CMK (cell line): ENCODE measurements around the gene URB1.
"Not testable (repeated sequence)": the region's sequence is repeated elsewhere in the genome, so short reads cannot be mapped to it uniquely, and the experiment has no call there.

ENCODE experiments used
- DNase-seq: peaks from one replicate; pipeline ENCODE4 v3.0.0-alpha.2; 2010; ENCODE audit warnings: low read depth

Gene URB1

DNA sequence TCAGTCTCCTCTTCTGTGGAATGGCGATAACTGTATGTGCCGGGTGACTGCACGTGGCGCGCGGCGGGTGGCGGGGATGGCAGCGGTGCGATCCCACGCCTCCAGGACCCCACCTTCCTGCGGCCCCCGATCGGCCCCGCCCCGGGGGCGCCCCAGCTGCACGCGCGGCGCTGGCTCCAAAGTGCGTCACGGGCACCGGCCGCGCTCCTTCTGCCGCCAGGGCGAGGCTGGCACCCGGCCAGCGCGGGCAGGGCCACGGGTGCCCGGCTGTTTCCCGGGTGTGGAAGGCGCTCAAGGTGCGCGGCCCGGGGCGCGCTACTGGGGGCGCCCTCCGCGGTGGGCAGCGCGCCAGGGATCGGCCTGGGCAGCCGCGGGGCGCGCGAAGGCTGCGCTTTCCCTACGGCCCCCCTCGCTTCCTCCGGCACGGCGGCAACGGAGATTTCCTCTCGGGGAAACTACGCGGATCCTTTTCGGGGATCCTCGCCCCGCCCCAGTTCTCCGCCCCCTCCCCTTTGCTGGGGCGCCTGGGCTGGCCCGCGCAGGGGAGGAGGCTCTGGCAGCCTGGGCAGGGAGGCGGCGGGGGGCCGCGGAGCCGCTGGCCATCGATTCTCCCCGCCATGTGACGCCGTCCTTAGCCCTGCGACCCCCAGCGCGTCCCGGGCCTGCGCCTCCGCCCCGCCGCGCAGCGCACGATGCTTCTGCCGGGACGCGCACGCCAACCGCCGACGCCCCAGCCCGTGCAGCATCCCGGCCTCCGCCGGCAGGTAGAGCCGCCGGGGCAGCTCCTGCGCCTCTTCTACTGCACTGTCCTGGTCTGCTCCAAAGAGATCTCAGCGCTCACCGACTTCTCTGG lies 19.6 kb upstream of the URB1 start, which contains the start of gene EVA1C:
EVA1C (plus strand) TSS at position 545 of the 853 bp plus-strand sequence; CDS start at position 693, 148 bp downstream.
- no peak for DNase-seq

DNA sequence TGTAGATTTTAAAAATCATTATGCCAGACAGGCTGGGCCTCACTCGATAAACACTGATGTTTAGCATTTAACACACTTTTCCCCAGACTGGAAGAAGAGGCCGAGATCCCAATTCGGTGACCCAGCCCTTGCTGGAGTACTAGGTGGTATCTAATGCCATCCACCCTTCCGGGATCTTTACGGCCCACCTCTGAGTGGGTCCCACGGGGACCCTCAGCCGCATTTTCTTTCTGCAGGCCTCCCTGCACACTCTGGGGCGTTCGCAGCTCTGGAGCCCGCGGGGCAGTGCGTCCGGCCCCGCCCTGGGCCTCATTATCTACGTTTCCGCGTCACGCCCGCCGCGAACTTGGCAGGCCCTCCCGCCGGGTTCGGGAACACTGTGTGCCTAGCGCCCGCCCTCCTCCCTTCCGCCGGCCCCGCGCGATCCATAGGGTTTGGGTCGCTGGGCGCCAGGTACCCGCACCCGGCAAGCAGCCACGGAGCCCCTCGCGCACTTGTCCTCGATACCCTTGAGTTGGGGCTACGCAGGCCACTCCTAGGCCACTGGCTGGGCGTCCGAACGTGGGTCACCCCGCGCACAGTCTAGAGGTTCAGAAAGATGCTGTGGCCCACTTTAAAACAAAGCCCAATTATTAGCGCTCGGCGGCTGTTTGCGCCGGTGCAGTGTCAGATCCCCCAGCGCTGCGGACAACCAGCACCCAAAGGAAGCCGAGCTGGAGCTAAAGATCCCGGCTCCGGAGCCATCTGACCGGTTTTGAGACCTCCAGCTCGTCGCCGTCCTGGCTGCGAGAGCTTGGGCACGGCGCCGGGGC lies 18.7 kb upstream of the URB1 start:
- DNase-seq, result no peak

DNA sequence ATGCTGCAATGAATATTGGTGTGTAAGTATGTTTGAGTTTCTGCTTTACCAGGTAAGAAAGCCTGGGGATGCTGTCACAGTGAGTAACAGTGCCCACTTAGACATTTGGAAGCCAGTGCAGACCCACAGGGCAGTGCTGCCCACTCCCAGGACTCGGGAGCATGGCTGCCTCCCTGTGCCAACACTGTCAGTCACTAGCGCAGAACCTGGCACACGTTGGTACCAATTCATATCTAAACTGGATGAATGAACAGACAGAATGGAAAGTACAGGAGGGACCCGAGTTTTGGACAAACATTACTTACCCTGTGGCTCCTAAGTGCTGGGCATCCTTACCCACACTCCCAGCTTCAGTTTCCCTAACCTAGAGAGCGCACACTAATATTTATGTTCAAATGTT lies 18.1 kb upstream of the URB1 start:
- no peak for DNase-seq

DNA sequence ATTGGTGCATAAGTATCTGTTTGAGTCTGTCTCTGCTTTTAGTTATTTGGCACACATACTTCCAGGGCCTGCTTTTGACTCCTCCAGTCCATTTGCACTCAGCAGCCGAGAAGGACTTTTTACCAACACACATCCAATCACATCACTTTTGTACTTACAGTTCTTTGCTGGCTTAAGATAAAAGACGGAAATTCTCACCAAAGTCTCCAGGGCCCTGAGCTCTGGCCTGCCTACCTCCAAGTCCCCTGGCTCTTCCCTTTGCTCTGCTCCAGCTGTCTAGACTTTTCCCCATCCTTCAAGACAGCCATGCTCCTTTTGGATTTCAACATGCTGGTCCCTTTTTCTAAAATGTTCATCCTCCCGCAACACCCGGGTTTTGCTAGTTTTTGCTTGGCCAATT lies 17.5 kb upstream of the URB1 start:
- no peak for DNase-seq

DNA sequence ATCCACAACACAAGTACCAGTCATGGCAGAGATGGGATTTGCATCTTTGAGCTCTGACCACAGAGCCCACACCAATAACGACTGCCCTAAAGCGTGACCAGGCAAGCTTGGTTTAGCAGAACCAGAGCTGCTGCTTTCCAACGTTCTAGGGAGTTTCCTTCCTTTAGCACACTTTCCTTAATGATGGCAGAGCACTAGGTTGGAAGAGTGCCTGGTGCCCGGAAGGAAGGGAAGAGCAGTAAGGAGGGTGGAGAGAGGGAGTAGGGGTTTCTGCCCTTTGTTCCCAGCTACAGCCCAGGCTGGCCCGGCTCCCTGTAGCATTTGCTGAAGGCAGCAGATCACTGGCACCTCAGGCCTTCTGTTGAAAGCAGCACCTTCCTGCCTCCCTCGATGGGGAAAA lies 13.6 kb upstream of the URB1 start:
- no peak for DNase-seq

DNA sequence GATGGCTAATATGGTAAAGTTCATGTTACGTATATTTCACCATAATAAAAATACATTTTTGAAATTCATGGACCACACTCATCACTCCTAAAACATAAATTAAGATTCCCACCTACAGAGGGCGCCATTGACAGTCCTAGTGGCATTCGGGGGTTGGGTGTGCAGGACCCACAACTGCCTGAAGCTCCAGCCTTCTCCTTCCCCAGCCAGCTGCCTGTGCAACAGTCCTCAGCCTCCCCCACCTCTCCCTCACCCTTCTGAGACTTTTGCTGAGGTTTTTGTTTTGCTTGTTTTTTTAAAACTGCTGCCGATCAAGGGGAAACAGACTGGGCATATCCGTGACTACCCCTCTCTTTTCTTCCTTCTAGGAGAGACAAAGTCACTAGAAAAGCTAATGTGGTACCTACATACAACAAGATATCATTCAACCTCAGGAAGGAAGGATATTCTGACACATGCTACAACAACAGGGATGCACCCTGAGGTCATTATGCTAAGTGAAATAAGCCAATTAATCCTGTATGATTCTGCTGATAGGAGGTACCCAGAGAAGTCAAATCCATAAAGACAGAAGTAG lies 10.5 kb upstream of the URB1 start:
- DNase-seq, result peak; percentile 55

DNA sequence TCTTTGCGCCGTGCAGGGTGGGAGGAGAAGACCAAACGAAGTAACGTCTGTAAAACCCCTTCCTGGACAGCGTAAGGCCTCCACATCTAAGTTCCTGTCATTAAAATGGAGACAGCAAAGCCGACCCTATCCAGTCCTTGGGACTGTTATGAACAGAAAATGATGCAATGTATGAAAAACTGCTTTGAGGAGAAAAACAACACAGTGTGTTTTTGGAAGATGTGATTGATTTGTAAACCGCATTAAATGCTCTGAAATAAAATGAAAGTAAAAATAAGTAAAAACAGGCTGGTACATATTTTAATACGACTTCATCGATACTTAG lies 827 bp upstream of the URB1 start:
- DNase-seq, result no peak

DNA sequence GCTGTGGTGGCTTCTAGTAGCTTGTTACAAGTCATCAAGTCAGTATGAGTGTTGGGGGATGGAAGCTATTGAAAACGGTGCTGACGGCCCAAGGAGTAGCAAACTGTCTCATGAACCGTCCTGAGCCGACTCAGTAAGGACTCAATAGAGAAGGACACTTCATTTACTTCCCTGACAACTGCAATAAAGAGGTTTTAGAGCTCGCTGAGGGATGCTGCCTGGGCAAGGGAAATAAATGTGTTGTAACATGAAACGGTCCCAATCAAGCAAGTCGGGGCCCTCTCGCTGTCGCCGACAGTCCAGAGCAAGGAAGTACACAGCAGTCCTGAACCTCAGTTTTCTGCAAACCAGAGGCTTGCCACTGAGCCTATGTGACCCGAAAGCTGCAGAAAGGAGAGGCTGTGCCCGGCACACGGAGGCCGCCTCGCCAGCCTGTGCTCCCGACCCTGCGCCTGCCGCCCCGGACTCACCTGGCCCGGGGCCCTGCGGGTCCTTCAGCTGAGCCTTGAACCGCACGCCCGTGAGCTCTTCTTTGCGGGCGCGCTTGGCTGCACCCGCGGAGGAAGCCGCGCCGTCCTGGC lies 423 bp downstream of the URB1 start:
- DNase-seq, result no peak

DNA sequence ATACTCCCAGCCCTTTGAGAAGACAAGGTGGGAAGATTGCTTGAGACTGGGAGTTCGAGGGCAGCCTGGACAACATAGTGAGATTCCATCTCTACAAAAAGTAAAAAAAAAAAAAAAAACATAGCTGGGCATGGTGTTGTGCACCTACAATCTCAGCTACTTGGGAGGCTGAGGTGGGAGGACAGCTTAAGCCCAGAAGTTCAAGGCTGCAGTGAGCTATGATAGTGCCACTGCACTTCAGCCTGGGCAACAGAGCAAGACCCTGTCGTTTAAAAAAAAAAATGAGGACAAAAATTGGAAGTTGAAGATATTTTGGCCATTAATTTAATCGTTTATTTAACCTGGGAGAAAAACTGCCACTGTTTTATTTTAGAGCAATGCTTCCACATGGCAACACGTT lies 1.1 kb downstream of the URB1 start:
- no peak for DNase-seq

DNA sequence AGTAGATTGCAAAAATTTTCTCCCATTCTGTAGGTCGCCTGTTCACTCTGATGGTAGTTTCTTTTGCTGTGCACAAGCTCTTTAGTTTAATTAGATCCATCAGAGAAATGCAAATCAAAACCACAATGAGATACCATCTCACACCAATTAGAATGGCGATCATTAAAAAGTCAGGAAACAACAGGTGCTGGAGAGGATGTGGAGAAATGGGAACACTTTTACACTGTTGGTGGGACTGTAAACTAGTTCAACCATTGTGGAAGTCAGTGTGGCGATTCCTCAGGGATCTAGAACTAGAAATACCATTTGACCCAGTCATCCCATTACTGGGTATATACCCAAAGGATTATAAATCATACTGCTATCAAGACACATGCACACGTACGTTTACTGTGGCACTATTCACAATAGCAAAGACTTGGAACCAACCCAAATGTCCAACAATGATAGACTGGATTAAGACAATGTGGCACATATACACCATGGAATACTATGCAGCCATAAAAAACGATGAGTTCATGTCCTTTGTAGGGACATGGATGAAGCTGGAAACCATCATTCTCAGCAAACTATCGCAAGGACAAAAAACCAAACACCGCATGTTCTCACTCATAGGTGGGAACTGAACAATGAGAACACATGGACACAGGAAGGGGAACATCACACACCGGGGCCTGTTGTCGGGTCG lies 2.1 kb downstream of the URB1 start:
- not testable (repeated sequence) for DNase-seq

DNA sequence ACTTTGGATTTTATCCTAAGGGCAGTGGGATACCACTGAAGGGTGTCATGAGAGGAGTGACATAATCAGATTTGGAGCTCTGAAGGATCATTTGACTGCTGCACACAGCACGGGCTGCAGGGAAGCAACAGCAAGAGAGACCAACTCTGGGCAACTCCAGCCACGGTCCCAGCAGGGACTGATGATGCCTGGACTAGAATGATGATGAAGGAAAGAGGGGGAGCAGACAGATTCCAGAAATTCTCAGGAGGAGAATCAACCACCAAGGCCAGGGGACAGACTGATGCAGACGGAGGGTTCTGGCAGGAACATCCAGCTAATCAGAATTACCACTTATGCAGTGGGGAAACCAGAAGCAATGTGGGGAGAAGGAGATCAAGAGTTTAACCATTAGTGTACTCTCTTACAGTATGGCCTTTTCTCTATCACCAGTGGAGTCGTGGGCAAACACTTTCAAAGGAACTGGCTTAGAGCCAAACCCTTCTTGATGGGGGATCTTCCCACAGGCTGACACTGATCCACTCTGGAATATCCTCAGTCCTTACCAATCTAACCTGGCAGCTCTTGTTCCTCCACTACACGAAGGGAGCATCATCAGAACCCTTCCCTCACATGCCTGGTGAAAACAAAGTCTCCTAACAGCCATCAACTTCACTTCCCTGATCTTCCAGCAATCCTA lies 3.3 kb downstream of the URB1 start:
- DNase-seq, result no peak

DNA sequence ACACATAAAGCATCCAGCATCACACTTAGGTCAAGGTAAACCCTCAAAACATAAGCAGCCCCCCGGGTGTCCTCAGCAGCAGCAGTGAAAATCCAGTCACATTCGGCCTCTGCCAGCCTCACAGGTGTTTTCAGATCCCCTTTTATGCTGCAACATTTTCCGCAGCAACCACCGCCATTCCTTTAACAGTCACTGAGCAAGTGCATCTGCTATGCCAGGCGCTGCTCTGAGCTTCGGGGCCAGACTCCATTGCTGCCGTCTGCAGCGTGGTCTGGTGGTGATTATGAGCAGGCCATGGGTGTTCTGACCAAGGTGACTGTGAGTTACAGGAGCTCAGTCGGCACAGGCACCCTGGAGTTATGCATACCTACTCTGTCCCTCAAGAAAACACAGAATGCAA lies 4.5 kb downstream of the URB1 start:
- DNase-seq, result no peak

DNA sequence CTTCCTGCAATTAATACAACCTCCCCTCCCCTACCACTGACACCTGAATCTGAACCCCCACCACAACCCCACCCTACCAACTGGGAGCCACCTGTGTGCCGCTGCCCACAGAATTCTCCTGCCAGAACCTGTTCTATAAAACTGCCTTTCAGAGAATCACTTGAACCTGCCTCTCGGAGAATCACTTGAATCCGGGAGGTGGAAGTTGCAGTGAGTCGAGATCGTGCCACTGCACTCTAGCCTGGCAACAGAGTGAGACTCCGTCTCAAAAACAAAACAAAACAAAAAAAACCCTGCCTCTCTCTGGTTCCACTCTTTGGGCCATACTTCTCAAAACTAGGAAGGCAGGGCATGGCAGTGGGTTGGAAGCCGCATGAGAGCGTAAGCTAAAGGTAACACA lies 5.7 kb downstream of the URB1 start:
- DNase-seq, result no peak

DNA sequence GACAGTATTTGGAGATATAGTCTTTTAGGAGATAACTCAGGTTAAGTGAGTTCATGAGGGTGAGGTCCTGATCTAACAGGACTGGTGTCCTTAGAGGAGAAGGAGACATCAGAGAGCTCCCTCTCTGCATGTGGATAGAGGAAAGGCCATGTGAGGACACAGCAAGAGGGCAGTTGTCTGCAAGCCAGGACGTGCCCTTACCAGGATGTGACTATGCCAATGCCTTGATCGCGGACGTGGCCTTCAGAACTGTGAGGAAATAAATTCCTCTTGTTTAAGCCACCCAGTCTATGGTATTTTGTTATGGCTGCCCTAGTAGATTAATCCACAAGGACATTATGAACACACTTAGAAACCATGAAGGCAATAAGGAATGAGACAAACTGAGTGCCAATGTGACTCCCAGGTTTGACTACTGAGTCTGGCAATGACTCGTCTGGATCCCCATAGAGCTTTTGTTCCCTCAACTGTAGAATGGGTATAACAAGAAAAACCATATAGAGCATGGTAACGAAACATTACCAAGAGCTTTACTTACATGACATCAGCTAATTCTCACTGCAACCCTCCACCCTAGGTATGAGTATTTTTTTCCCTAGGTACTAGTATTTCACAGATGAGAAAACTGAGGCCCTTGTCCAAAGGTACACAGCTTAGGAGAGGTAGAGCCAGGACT lies 6.5 kb downstream of the URB1 start:
- DNase-seq, result no peak

DNA sequence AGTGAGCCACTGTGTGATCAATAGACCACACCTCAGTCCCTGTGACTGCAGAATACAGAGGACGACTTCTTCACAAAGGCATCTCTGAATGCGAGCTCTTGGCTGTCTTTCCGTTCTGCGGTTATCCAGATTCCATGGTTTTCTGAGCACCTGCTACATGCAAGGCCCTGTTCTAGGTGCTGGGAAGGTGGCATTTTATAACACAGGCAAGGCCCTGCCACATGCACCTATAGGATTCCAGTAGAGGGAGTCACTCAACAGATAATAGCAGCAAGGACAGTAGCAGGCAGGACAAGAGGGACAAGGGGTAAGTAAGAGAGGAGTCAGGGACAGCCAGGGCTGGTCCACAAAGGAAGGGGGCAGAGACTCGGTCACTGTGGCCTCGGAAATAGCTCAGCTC lies 9.0 kb downstream of the URB1 start:
- no peak for DNase-seq

DNA sequence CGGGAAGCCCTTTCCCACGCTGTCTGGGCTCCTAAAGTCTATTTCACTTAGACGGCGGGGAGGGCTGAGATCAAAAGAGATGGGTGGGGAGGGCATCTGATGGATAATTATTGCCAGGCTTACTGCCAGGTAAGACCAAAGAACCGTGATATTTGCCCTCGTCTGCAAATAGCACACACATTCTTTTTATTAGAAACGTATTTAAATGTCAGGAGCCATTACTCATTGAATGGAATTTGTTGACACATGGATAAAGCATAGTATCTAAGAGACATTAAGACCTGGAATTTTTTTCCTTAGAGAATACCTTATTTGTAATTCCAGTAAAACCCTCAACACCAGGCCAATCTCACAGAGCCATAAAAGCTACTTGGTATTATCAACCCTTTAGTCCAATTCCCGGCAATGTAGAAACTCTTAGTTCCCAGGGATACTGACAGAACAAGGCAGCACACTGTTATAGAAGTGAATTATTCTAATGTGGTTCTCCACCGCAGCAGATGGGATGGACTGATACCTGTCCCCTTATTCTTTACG lies 10.6 kb downstream of the URB1 start:
- DNase-seq, result no peak

DNA sequence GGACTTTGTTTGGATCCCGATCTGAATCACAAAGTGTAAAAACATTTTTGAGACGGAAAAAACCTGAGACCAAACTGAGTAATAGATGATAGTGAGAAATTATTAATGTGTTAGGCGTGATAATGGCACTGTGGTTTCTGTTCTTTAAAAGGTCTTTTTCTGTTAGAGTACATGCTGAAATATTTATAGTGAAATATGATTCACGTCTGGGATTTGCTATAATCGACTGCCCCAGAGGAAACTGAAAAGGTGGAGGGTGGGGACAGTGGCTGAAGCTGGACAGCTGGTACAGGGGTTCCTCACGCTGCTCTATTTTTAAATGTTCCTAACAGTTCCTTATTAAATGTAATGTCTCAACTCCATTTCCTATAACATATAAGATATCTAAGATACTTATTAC lies 11.2 kb downstream of the URB1 start:
- no peak for DNase-seq

DNA sequence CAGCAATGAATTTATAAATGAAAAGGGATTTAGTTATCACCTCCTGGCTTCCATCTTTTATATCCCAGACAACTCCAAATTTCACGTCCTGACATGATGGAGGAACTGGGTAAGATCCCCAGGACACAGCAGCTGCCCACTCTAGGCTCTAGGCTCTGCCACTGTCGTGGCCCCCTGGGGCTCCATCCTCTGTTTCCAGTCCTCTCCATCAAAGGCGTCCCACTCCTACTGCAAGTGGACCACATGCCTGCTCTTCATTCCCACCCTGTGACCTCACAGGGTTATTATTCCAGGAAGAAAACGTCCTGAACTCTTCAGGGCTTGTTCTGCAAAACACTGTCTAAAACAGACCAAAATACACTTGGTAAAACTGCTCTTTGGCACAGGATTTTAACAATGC lies 11.9 kb downstream of the URB1 start:
- no peak for DNase-seq

DNA sequence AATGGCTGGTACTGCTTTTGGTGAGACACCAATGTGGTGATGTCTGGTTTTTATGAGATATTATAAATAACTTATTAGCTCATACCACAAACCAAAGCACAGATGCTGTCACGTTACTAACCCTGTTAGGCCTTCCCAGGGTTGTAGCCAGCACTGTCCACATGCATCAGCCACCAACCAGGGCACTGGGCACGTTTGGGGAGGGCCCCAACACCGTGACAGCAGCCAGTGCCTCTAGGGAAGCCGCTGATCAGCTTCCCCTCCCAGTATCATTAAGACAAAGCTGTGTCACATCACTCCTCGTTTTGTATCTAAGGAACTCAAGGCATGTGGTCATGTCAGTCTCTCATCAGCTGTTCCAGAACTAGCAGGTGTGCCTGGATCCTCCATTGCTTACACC lies 13.9 kb downstream of the URB1 start:
- DNase-seq, result no peak

DNA sequence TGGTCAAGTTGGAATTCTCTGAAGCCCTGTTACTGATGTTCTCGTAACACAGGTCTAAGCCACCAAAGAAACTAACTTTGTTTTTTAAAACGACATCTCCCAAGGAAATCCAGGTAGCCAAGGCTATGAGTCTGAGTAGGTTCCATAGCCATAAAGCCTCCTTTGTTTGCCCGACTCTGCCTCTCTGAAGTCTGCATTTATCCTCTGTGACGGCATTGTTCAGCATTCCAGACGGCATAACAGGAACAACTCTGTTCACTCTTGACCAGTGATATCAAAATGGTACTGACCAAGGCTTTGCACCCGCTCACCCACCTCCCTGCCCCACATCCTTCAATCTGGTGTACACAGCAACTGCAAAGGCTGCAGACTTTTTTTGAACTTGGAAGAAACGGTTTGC lies 14.8 kb downstream of the URB1 start:
- DNase-seq, result no peak

DNA sequence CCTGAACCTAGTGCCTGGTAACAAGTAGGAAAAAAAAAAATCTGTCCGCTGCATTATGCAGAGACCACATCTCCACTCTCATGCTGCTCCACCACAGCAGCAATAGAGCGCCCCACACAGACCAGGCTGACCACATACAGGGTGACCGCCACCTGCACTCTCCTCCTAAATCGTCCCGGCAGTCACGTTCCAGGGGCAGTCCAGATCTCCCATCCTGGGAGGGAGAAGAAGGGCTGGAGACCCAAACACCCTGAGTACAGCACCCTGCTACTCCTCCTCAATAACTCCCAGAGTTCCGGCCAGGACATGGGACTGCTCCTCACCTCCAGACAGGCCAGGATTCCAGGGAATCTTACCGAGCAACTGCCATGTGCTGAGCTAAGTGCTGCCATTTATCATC lies 15.3 kb downstream of the URB1 start:
- DNase-seq, result no peak
